ENCODE results near the gene SOWAHA. TPM values are rescaled to one million over a fixed set of nuclear protein-coding genes. Genes with fewer than 3 reads are reported as not detected.
"Not testable (repeated sequence)": the region's sequence is repeated elsewhere in the genome, so short reads cannot be mapped to it uniquely, and the experiment has no call there.

SOWAHA gene
- total RNA-seq, 1 experiment from 2014 or later: not detected

DNA sequence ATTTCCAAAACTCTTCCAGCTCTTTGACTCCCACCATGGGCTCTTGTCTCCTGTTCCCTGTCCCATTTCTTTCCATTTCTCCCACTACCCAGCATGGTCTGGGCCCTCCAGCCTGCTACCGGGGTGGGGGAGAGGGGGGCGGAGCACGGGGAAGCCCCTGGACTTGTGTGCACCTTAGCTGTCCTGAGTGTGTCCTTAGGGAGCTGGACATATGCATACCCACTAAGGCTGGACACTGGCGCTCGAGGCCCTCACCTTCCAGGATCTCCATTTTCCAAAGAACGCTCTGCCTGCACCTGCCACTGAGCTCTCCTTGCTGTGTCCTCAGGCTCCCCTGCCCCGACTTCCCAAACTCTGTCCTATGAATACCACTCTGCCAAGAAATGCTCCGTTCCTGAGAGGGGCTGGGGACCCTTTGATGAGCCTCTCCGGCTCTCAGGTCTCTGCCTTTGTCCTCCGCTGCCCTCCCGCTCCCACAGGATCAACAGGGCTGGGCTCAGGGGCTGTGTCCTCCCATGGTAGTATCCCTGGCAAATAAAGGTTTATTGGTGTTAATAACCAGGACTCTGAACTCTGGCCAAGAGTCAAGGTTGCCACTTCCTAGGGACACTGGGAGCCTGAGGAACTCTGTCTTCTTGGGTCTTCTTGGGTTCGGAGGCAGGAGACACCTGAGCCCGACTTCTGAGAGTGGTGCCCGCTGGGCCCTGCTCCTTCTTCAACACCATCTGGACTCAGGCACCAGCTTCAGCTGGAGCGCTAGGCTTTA lies 18.2 kb downstream of the SOWAHA start:
- DNase-seq (ENCODE audit: low read depth, low spot score): no peak
- in situ Hi-C loops (cut with HindIII; ENCODE audit: low pct_unique_long_range_greater_than_20kb, low sequenced_read_pairs): no loop called here

DNA sequence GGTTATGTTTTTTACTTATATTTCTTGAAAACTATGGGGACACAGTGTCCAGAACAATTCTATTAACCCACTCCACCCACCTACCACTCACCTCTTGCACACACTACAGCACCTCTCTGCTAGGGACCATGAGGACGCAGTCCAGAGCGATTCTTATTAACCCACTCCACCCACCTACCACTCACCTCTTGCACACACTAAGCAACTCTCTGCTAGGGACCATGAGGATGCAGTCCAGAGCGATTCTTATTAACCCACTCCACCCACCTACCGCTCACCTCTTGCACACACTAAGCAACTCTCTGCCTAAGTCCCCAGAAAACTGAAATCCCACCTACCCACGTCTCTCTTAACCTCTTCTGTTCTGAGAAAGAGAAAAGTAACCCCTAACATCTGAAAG lies 19.5 kb downstream of the SOWAHA start:
- no peak for DNase-seq (ENCODE audit: low read depth, low spot score)
- in situ Hi-C loops (cut with HindIII; ENCODE audit: low pct_unique_long_range_greater_than_20kb, low sequenced_read_pairs): no loop called here

DNA sequence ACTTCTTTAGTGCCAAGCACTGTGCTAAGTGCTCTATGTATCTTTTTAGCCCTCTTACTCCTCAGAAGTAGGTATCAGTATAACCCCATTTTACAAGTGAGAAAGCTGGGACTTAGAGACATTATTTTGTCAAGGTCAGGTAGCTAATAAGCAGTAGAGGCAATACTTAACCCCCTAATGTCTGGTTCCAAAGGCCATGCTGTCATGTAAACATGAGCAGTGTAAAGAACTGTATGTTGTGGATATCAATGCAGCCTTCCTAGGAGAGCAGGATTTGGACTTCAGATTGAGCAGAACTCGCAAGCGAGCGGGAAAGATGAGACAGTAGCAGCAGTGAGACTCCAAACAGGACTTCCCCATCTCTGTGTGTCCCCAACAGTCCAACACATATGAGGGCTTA lies 21.0 kb downstream of the SOWAHA start:
- no peak for DNase-seq (ENCODE audit: low read depth, low spot score)
- in situ Hi-C loops (cut with HindIII; ENCODE audit: low pct_unique_long_range_greater_than_20kb, low sequenced_read_pairs): no loop called here

DNA sequence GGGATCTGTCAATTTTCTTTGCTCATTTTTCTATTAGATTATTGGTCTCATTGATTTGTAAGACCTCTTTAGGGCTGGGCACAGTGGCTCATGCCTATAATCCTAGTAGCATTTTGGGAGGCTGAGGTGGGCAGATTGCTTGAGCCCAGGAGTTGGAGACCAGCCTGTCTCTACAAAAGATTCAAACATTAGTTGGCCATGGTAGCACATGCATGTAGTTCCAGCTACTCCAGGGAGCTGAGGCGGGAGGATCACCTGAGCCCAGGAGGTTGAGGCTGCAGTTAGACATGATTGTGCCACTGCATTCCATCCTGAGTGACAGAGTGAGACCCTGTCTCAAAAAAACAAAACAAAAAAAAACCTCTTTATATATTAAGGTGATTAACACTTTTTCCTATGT lies 23.8 kb downstream of the SOWAHA start:
- in situ Hi-C loops (cut with HindIII; ENCODE audit: low pct_unique_long_range_greater_than_20kb, low sequenced_read_pairs): no loop called here
- no peak for DNase-seq (ENCODE audit: low read depth, low spot score)

DNA sequence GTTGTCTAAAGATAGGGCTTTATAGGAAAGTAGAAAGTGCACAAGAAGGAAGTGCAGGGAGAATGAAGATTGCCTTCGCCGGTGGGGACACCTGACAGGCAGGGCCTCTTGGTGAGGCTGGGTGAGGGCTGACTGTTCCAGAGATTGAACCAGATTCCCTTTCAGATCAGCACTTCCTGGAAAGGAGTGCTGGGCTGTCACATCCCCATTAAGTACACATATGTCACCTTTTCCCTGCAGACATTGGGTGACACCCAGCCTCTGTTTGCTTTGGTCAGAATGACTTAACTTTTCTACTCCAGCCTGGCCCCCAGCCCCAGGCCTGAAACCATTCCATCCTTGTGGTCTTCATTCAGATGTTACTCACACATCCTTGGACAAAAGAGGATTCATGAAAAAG lies 24.8 kb downstream of the SOWAHA start:
- no peak for DNase-seq (ENCODE audit: low read depth, low spot score)
- in situ Hi-C loops (cut with HindIII; ENCODE audit: low pct_unique_long_range_greater_than_20kb, low sequenced_read_pairs): no loop called here

DNA sequence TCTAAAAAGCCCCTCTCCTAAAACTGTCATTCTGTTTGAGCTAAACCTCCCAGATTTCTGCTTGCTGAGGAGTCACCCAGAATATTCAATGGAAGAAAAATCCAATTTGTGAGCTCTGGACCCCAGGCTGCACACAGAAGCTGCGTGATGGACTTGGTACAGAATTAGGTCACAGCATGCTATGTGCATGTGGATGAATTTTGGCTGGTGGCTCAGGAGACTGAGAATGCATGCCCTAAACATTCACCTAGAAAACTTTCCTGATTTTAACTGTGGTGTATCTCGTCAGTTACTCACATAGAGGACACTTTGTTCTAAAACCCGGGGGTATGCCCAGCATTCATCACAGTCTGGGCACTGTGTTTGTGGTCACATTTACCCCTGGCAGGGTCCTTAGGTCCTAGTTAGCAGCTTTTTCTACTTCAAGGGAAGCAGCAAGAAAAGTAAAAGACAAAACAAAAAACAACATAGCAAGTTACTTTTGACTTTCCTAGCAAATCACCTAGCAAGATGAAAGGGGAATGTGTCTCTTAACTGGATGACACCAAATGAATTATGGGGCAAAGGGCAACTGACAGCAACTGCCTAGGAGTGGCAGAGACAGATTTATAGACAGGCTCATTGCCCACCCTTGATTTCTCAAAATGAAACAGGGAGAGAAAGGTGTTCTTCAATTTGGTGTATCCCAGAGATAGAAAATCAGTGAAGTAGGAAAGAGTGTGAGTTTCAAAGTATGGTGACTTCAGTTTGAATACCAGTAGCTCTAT lies 25.6 kb downstream of the SOWAHA start:
- DNase-seq (ENCODE audit: low read depth, low spot score): no peak

DNA sequence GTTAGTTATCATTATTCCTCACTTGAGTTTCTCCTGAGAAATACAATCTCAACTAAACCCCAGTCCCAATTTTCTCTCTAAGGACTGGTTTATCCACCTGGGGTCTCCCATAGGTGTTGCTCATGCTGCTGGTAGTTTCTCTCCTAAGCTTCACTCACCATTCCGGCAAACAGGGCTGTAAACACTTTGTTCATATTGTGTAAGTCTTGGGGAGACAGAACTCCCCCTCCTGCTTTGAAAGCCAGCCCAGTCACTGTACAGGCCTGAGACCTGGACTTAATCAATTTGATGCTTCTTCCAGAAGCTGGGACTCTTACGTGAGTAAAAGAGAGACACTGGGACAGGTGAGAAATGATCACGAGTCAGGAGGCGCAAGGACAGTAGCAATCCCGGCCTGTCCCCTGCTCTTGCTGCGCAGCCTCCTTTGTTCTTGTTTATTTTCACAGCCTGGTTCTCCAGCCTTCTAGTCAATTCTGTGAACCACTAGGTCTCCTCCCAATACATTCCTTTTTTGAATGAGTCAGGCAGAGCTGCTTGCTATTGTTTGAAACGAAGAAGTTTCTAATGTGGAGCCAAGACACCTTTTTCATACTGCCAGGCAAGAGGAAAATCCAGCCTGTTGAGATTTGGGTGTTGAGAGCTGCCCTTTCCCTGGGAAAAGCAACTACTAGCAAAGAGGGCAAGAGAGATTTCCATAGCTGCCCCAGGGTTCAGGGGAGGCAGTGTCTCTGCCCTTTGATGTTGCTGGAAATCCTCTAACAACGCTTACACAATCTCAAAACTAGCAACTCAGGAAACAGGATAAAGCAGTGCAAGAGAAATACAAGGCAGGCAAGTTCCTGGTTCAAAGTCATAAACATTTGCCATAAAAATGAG lies 26.6 kb downstream of the SOWAHA start:
- in situ Hi-C loops (cut with HindIII; ENCODE audit: low pct_unique_long_range_greater_than_20kb, low sequenced_read_pairs): no loop called here
- no peak for DNase-seq (ENCODE audit: low read depth, low spot score)

More for the DNA sequence above, 25.6 kb downstream of the SOWAHA start:
- in situ Hi-C loops (cut with HindIII; ENCODE audit: low pct_unique_long_range_greater_than_20kb, low sequenced_read_pairs): no loop called here

DNA sequence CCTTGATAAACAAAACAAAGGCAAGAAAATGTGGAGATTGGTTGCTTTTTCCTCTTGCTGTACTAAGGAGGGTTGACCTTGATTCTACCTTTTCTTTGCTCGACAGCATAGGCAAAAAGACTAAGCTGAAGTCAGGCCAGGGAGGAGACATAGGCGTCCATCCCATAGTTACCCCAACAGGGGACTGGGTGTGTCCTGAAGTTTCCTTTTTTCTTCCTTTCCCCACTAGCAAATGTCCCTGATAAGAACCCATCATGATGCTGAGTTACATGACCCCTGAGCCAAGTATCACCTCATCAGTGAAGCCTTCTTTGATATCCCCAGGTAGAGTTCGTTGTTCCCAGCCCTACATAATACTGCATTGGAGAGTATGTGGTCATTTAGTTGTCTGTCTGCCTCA lies 27.2 kb downstream of the SOWAHA start:
- in situ Hi-C loops (cut with HindIII; ENCODE audit: low pct_unique_long_range_greater_than_20kb, low sequenced_read_pairs): no loop called here

DNA sequence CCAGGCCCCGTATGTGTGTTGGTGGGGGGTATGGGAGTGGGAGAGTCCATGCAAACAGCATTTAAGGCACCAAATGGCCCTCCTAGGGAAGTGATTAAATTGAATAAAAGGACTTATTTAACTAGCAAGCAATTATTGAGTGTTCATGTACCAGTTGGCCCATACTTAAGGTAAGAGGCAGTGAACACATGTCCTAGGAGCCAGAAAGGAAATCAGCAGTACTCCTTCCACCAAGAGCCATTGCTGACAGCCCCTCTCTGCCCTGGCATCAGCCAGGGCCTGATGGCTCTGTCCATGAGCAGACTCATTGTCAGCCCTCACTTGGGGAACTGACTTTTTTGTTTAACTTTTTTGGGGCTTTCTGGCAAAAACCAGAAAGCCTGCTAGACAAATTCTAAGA lies 27.8 kb downstream of the SOWAHA start:
- in situ Hi-C loops (cut with HindIII; ENCODE audit: low pct_unique_long_range_greater_than_20kb, low sequenced_read_pairs): no loop called here
- no peak for DNase-seq (ENCODE audit: low read depth, low spot score)

More for the DNA sequence above, 27.2 kb downstream of the SOWAHA start:
- DNase-seq (ENCODE audit: low read depth, low spot score): no peak

DNA sequence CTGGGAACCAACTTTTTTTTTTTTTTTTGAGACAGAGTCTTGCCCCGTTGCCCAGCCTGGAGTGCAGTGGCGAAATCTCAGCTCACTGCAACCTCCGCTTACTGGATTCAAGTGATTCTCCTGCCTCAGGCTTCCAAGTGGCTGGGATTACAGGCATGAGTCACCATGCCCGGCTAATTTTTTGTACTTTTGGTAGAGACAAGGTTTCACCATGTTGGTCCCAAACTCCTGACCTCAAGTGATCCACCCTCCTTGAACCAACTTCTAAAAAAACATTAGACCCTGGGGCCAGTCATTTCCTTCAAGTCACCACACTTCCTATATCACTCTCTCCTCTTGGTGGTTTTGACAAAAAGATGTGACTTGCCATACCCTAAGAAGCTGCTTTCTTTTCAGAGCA lies 28.2 kb downstream of the SOWAHA start:
- DNase-seq (ENCODE audit: low read depth, low spot score): no peak
- in situ Hi-C loops (cut with HindIII; ENCODE audit: low pct_unique_long_range_greater_than_20kb, low sequenced_read_pairs): no loop called here

GRCh38 chr5:132848270-132848669 lies 35.2 kb downstream of the SOWAHA start:
- DNase-seq (ENCODE audit: low read depth, low spot score): no peak
- in situ Hi-C loops (cut with HindIII; ENCODE audit: low pct_unique_long_range_greater_than_20kb, low sequenced_read_pairs): no loop called here

GRCh38 chr5:132849347-132849746 lies 36.2 kb downstream of the SOWAHA start:
- no peak for DNase-seq (ENCODE audit: low read depth, low spot score)
- in situ Hi-C loops (cut with HindIII; ENCODE audit: low pct_unique_long_range_greater_than_20kb, low sequenced_read_pairs): no loop called here

- no peak for DNase-seq (ENCODE audit: low read depth, low spot score)
- in situ Hi-C loops (cut with HindIII; ENCODE audit: low pct_unique_long_range_greater_than_20kb, low sequenced_read_pairs): no loop called here
Measured at GRCh38 chr5:132850066-132850465, 37.0 kb downstream of the SOWAHA start.

DNA sequence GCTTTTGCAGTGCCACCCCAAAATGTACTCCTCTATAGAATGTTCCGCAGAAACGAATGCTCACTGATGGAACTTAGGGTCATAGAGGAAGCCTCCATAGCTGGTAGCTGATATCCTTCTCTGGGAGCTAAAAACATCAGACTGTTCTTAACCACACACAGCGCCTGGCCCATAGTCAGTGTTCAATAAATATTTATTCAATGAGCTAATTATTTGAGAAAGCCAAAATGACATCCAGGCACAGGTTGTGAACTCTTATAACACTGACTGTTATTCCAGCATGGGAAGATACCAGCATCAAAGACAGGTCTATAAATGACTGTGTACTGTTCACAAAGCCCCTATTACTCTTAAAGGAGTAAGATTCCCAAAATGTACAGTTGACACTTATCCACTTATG lies 40.2 kb downstream of the SOWAHA start:
- DNase-seq (ENCODE audit: low read depth, low spot score): no peak
- in situ Hi-C loops (cut with HindIII; ENCODE audit: low pct_unique_long_range_greater_than_20kb, low sequenced_read_pairs): no loop called here

DNA sequence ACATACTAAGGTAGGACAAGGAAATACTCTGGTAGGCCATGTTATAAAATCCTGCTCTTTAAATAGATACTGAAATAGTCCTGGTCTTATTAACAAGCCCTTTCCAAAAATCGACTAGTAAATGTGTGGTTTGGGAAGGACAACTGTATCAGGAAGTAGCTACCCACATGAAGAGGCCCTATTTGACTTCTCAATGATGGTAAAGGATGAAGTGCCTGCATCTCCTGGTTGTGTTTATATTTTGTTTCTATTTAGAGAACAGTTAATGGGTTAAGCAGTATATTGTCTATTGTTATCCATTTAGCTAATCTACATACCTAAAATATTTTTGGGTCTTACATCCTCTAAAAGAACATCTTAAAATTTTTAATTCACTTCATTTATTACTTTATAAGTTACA lies 40.7 kb downstream of the SOWAHA start:
- in situ Hi-C loops (cut with HindIII; ENCODE audit: low pct_unique_long_range_greater_than_20kb, low sequenced_read_pairs): no loop called here
- no peak for DNase-seq (ENCODE audit: low read depth, low spot score)

GRCh38 chr5:132854301-132854700 lies 41.2 kb downstream of the SOWAHA start:
- in situ Hi-C loops (cut with HindIII; ENCODE audit: low pct_unique_long_range_greater_than_20kb, low sequenced_read_pairs): no loop called here
- DNase-seq (ENCODE audit: low read depth, low spot score): peak; percentile 19

DNA sequence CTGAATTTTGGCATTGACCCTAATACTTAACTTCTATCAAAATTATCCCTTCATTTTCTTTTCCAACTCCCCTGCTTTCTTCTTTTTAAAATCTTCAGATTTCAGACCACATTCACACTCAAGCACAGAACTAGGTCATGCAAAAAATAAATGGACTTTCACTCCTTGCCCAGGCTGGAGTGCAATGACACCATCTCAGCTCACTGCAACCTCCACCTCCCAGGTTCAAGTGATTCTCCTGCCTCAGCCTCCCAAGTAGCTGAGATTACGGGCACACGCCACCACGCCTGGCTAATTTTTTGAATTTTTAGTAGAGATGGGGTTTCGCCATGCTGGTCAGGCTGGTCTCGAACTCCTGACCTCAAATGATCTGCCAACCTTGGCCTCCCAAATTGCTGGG lies 41.9 kb downstream of the SOWAHA start:
- in situ Hi-C loops (cut with HindIII; ENCODE audit: low pct_unique_long_range_greater_than_20kb, low sequenced_read_pairs): not testable (repeated sequence)

GRCh38 chr5:132856011-132856410 lies 42.9 kb downstream of the SOWAHA start:
- in situ Hi-C loops (cut with HindIII; ENCODE audit: low pct_unique_long_range_greater_than_20kb, low sequenced_read_pairs): no loop called here
- no peak for DNase-seq (ENCODE audit: low read depth, low spot score)

More for the DNA sequence above, 41.9 kb downstream of the SOWAHA start:
- not testable (repeated sequence) for DNase-seq (ENCODE audit: low read depth, low spot score)

Data from SK-MEL-5 (cell line).